DMS153 treated with DMSO at 0.1 percent for 48 hours (cell line): Measurements from ENCODE around the gene RCC1.
"Not testable (repeated sequence)": the region's sequence is repeated elsewhere in the genome, so short reads cannot be mapped to it uniquely, and the experiment has no call there.

Experiments
- DNase-seq: peaks from one replicate; lab custom pipeline; 2025; ENCODE audit not compliant: unreplicated experiment; lab: John Stamatoyannopoulos, UW

The RCC1 gene

GRCh38 chr1:28510970-28511440 is 5.2 kb downstream of the RCC1 start:
- no peak for DNase-seq

- no peak for DNase-seq
Observed at GRCh38 chr1:28512058-28512611, 6.3 kb downstream of the RCC1 start.

GRCh38 chr1:28514445-28514933 is 8.6 kb downstream of the RCC1 start:
- DNase-seq: not testable (repeated sequence)

- DNase-seq: no peak
Observed at GRCh38 chr1:28516518-28516956, 10.7 kb downstream of the RCC1 start.

- no peak for DNase-seq
Observed at GRCh38 chr1:28517649-28517999, 11.8 kb downstream of the RCC1 start.

- peak; percentile 96 for DNase-seq
Observed at GRCh38 chr1:28518000-28518744, 12.3 kb downstream of the RCC1 start.

DNA sequence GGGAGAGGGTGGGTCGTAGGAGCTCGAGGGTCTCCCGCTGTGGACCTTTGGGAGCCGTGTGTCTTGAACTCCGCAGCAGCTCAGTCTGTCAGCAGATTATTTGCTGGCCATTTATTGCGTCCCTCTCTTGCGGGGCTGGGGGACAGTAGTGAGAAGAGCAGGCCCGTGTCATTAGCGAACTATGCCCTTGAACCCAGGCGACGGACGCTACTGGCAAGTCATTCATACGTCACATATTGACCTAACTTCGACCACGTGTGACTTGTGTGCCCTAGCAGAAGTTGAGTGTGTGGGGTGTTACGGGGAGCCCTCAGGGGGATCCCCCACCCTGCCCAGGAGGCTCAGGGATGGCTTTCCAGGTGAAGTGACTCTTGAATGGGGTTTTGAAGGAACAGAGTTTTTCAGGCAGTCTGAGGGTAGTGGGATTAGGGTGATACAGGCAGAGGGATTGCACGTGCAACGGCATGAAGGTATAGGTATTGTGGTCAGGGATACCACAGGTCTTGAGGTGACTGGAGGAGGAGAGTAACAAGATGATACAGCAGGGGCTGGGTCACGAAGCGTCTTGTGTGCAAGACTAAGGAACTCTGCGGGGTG is 13.0 kb downstream of the RCC1 start:
- no peak for DNase-seq

DNA sequence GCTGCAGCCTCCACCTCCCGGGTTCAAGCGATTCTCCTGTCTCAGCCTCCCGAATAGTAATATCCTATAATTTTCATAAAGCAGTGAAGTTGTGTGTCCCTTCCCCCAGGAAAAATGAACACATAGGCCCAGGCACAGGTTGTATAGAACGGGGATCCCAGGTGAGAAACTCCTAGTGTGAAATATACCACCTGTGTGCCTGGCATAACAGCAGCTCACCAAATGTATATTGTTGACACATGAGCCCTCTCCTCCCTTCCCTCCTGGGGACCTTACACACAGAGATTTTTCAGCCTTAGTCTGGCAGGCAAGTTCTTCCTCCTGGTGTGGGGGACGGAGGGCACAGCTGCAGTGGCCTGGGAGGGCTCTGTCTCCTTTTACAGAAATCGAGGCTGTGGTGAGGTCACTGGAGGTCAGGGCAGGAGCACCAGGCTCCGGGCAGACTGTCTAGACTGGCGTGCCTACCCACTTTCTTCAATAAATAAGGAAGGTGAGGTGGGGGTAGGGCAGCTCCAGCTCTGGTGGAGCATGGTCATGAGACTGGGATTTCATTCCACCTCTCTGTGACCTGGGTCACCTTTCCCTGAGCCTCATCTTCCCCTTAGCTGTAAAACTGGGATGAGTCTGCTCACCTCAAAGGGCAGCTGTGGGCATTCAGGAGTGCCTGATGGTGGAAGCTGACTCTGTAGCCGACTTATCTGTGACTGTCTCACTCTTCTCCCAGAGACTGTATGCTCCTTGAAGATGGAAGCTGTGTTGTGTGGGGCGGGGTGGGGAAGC is 14.3 kb downstream of the RCC1 start:
- no peak for DNase-seq

- DNase-seq: not testable (repeated sequence)
Observed at GRCh38 chr1:28520796-28521195, 15.0 kb downstream of the RCC1 start.

DNA sequence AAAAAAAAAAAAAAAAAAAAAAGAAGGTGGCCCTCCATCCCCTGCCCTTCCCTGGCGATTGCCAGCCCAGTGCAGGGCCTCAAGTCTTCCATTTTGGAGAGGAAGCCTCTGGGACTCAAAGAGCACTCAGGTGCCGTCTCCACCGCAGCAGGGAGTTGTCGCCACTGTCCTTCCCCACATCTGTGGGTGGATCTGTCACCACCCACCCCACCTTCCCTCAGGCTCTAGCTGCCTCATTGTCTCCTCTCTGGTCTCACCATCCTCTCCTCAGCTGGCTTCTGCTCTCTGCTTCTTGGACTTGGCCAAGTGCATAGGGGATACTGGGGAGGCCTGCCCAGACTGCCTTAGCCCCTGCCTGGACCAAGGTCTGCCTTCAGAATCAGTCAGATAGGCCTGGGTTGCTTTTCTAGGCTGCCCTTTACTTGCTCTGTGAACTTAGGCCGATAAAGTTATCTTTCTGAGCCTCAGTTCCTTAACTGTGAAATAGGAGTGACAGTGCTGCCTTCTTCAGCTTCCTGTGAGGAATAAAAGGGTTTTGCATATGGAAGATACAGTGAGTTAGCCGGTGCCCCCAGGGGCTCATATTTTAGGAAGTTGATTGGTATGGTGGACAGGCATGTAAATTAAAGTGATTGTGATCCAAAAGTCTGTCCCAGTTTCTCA is 15.8 kb downstream of the RCC1 start:
- DNase-seq: no peak

GRCh38 chr1:28522537-28522936 is 16.7 kb downstream of the RCC1 start:
- not testable (repeated sequence) for DNase-seq

DNA sequence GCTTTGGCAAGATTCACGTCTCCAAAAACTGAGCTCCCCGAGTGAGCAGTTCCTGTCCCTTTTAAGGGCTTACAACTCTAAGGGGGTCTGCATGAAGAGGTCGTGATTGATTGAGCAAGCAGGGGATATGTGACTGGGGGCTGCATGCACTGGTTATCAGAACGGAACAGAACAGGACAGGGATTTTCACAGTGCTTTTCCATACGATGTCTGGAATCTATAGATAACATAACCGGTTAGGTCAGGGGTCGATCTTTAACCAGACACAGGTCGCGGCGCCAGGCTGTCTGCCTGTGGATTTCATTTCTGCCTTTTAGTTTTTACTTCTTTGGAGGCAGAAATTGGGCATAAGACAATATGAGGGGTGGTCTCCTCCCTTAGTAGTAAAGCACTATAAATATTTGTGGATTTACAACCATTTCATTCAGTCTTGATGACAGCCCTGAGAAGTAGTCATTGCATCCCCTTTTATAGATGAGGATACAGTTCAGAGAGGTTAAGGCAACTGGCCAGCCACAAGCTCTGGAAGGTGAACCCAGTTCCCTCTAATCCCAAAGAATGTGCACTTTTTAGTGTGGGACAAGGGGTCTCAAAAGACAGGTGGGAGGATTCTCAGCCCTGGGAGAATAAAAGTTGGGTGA is 19.3 kb downstream of the RCC1 start:
- DNase-seq: not testable (repeated sequence)

DNA sequence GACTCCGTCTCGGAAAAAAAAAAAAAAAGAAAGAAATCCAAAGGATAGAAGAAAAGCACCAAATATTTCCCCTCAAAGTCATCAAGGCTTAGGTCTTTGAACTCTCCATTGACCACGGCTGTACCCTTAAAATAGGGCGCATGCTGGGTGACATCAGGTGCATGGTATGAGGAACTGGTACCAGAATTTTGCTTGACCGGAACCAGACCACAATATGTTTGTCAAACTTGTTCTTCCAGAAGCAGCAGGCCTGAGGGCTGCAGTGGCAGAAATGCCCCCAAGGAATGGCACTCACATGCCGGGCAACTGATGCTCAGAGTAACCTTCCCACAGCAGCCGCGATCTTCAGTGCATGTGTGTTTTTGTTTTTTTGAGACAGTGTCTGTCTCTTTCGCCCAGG is 21.0 kb downstream of the RCC1 start:
- DNase-seq: no peak

- DNase-seq: no peak
Observed at GRCh38 chr1:28530456-28530855, 24.6 kb downstream of the RCC1 start.

GRCh38 chr1:28534671-28535070 is 28.8 kb downstream of the RCC1 start:
- DNase-seq: no peak

- DNase-seq: no peak
Observed at GRCh38 chr1:28535180-28535579, 29.3 kb downstream of the RCC1 start.

DNA sequence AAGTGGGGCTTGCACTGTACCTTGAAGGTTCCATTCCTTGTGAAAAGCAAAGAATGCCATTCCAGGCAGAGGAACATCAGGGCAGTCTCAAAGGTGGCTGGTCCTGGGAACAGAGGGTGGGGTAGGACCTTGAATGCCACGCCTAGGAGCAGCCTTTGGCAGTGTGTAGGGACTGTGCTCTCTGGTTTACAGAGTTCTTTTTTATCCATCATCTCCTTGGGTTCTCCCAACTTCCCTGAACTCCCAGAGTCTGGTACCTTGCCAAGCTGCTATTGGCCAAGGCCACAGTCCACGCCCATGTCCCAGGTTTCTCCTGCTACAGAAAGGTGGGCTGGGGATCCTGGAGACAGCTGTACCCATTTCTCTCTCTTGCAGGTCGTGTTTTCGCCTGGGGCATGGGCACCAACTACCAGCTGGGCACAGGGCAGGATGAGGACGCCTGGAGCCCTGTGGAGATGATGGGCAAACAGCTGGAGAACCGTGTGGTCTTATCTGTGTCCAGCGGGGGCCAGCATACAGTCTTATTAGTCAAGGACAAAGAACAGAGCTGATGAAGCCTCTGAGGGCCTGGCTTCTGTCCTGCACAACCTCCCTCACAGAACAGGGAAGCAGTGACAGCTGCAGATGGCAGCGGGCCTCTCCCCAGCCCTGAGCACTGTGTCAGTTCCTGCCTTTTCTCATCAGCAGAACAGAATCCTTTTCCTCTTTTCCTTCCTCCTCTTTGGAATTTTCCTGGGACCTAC is 31.8 kb downstream of the RCC1 start:
- no peak for DNase-seq

- no peak for DNase-seq
Observed at GRCh38 chr1:28538286-28538685, 32.4 kb downstream of the RCC1 start.

- DNase-seq: no peak
Observed at GRCh38 chr1:28540651-28541050, 34.8 kb downstream of the RCC1 start.
